ENCODE measurements around the gene UBA1.

- TF ChIP-seq POLR2AphosphoS5 (IDR thresholded peaks at IDR 0.05) (no peak), CTCF (IDR thresholded peaks at IDR 0.05) (no peak), POLR2A (IDR thresholded peaks at IDR 0.05) (no peak)
Measured at GRCh38 chrX:47174846-47175587, 18.6 kb upstream of the UBA1 start.
